Measurements from ENCODE around the gene USE1. TPM values are rescaled to one million over a fixed set of nuclear protein-coding genes. Genes with fewer than 3 reads are reported as not detected.

The USE1 gene
- total and polyA plus RNA-seq, 4 donors: 9.6 to 27.8 (median 18.1) TPM

GRCh38 chr19:17202249-17202648 lies 12.9 kb upstream of the USE1 start:
- peaks cover 0 to 39% (median 10%) of the 10 kb centered on the region in 4 donors for H3K36me3 ChIP-seq (ENCODE audit: control insufficient read depth in 4 of 4, insufficient read depth in 3 of 4, low read depth in 1 of 4, low read length in 3 of 4)
- H3K9ac ChIP-seq (ENCODE audit: low read depth in 1 of 2, low read length in 2 of 2): no peak overlapping the region
- no peak overlapping the region for H3K4me3 ChIP-seq (ENCODE audit: low read depth in 1 of 3, low read length in 3 of 3)
- 92% methylated on average over 9 of the region's 9 CpGs for WGBS
- H3K27me3 ChIP-seq (ENCODE audit: control insufficient read depth in 4 of 4, insufficient read depth in 4 of 4, low read length in 3 of 4): no peaks in the 10 kb centered on the region
- TF ChIP-seq SP1 (IDR thresholded peaks at IDR 0.05) (no peak), MAX (IDR thresholded peaks at IDR 0.05) (no peak), EGR1 (IDR thresholded peaks at IDR 0.05; ENCODE audit: low read depth in 2 of 2) (no peak), RXRA (IDR thresholded peaks at IDR 0.05) (no peak), RAD21 (IDR thresholded peaks at IDR 0.05) (no peak), GABPA (IDR thresholded peaks at IDR 0.05 in 1 of 2, conservative IDR thresholded peaks at IDR 0.05 in 1 of 2) (no peak), ZBTB33 (IDR thresholded peaks at IDR 0.05) (no peak), NR2F2 (IDR thresholded peaks at IDR 0.05) (no peak)
- no peak for DNase-seq (ENCODE audit: low spot score)
- no peak overlapping the region for H3K27ac ChIP-seq (ENCODE audit: low read depth in 1 of 2, low read length in 2 of 2)
- peaks cover 0 to 15% (median 12%) of the 10 kb centered on the region in 4 donors for H3K4me1 ChIP-seq (ENCODE audit: control insufficient read depth in 4 of 4, insufficient read depth in 4 of 4, low read length in 3 of 4)
- no peaks in the 10 kb centered on the region for H3K9me3 ChIP-seq (ENCODE audit: control insufficient read depth in 4 of 4, low read length in 3 of 4)

- TF ChIP-seq NR2F2 (IDR thresholded peaks at IDR 0.05): no peak
- Histone ChIP-seq H3K9ac (ENCODE audit: low read depth in 1 of 2, low read length in 2 of 2) (no peak overlapping the region), H3K4me1 (ENCODE audit: control insufficient read depth in 4 of 4, insufficient read depth in 4 of 4, low read length in 3 of 4) (peaks cover 0 to 15% (median 12%) of the 10 kb centered on the region in 4 donors), H3K36me3 (ENCODE audit: control insufficient read depth in 4 of 4, insufficient read depth in 3 of 4, low read depth in 1 of 4, low read length in 3 of 4) (peaks cover 0 to 34% (median 10%) of the 10 kb centered on the region in 4 donors), H3K9me3 (ENCODE audit: control insufficient read depth in 4 of 4, low read length in 3 of 4) (no peaks in the 10 kb centered on the region), H3K4me3 (ENCODE audit: low read depth in 1 of 3, low read length in 3 of 3) (no peak overlapping the region), H3K27ac (ENCODE audit: low read depth in 1 of 2, low read length in 2 of 2) (no peak overlapping the region), H3K27me3 (ENCODE audit: control insufficient read depth in 4 of 4, insufficient read depth in 4 of 4, low read length in 3 of 4) (no peaks in the 10 kb centered on the region)
- DNase-seq (ENCODE audit: low spot score): no peak
- 94% methylated on average over 17 of the region's 17 CpGs for WGBS
Measured at GRCh38 chr19:17202713-17203112, 12.4 kb upstream of the USE1 start.

- H3K36me3 ChIP-seq (ENCODE audit: control insufficient read depth in 4 of 4, insufficient read depth in 3 of 4, low read depth in 1 of 4, low read length in 3 of 4): peaks cover 6 to 35% (median 10%) of the 10 kb centered on the region in 4 donors
- H3K27me3 ChIP-seq (ENCODE audit: control insufficient read depth in 4 of 4, insufficient read depth in 4 of 4, low read length in 3 of 4): no peaks in the 10 kb centered on the region
- DNase-seq (ENCODE audit: low spot score): peak; percentile 75
- WGBS: 82% methylated on average over 27 of the region's 27 CpGs
- no peak overlapping the region for H3K9ac ChIP-seq (ENCODE audit: low read depth in 1 of 2, low read length in 2 of 2)
- no peak overlapping the region for H3K4me3 ChIP-seq (ENCODE audit: low read depth in 1 of 3, low read length in 3 of 3)
- H3K4me1 ChIP-seq (ENCODE audit: control insufficient read depth in 4 of 4, insufficient read depth in 4 of 4, low read length in 3 of 4): peaks cover 0 to 9% (median 7%) of the 10 kb centered on the region in 4 donors
- H3K27ac ChIP-seq (ENCODE audit: low read depth in 1 of 2, low read length in 2 of 2): no peak overlapping the region
- no peak for TF ChIP-seq RXRA (IDR thresholded peaks at IDR 0.05)
- TF ChIP-seq YY1 (IDR thresholded peaks at IDR 0.05): no peak
- peak; percentile 56 for TF ChIP-seq CTCF (IDR thresholded peaks at IDR 0.05; ENCODE audit: low read depth, low read length, missing input control)
- TF ChIP-seq RAD21 (IDR thresholded peaks at IDR 0.05): peak; percentile 77 to 92
- TF ChIP-seq ZBTB33 (IDR thresholded peaks at IDR 0.05): no peak
- TF ChIP-seq MAX (IDR thresholded peaks at IDR 0.05): no peak
- H3K9me3 ChIP-seq (ENCODE audit: control insufficient read depth in 4 of 4, low read length in 3 of 4): no peaks in the 10 kb centered on the region
Measured at GRCh38 chr19:17205237-17206140, 9.7 kb upstream of the USE1 start.
